ENCODE measurements around the gene SPCS1.

SPCS1 gene

DNA sequence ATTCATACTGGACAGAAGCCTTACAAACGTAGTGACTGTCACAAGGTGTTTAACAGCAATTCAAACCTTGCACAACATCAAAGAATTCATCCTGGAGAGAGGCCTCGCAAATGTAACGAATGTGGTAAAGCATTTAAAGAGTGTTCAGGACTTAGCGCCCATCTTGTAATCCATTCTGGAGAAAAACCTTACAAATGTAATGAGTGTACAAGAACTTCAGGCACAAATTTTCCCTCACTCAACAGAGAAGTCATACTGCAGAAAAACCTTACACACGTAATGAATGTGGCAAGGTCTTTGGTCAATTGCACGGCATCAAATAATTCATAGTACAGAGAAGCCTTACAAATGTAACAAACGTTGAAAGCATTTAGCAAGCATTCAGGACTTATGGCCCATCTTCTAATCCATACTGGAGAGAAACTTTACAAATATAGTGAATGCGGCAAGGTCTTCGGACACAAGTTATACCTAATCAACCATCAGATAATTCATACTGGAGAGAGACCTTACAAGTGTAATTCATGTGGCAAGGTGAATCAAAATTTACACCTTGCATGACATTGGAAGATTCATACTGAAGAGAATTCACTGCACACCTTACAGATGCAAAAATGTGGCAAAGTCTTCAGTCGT is 27.5 kb downstream of the SPCS1 start:
- DNase-seq: no peak

- DNase-seq: no peak
Measured at GRCh38 chr3:52739730-52740129, 33.8 kb downstream of the SPCS1 start.

- DNase-seq: no peak
Measured at GRCh38 chr3:52742418-52743041, 36.6 kb downstream of the SPCS1 start.

- no peak for DNase-seq
Measured at GRCh38 chr3:52743152-52743551, 37.2 kb downstream of the SPCS1 start.

DNA sequence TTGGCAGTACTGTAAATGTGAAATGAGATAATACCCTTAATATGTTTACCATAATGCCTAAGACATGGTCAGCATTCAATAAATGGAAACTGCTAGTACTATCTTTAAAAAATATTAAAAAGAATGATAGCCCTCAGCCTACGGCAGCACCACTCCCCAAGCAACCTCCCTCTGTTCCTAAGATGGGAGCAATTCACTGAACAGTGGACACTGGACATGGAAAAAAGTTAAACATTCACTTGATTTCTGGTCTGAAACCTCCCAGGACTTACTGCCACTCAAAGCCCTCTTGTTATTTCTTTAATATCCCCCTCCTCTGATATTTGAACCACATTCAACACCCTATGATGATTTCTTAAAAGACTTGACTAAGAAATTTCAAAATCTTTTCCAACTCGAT is 37.8 kb downstream of the SPCS1 start:
- DNase-seq: no peak

GRCh38 chr3:52752045-52752660 is 46.2 kb downstream of the SPCS1 start:
- DNase-seq: no peak

- no peak for DNase-seq
Measured at GRCh38 chr3:52754373-52754772, 48.5 kb downstream of the SPCS1 start.

DNA sequence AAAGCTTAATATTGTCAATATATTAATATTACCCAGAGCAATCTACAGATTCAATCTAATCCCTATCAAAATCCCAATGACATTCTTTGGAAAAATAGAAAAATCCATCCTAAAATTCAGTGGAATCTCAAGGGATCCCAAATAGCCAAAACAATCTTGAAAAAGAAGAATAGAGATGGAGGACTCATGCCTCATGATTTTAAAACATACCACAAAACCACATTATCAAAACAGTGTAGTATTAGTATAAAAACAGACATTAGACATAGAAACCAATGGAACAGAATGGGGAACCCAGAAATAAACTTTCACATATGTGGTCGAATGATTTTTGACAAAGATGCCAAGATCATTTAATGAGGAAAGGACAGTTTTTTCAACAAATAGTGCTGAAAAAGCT is 50.2 kb downstream of the SPCS1 start:
- no peak for DNase-seq

Measured in GDM1 (cell line).